H1 (cell line): ENCODE data around the gene CDH10. TPM values are rescaled to one million over a fixed set of nuclear protein-coding genes. Genes with fewer than 3 reads are reported as not detected.

Source experiments
- CTCF ChIA-PET: fragments of 300-600 bp; sonication (Branson Sonifier 250); formaldehyde crosslinking; loops from one replicate; lab custom pipeline; 2021; ENCODE audit not compliant: partially characterized antibody; lab: Charles Lee
- POLR2A ChIA-PET: fragments of 300-600 bp; sonication (Branson Sonifier 250); formaldehyde crosslinking; loops from one replicate; lab custom pipeline; 2021; ENCODE audit warnings: inconsistent platforms; ENCODE audit not compliant: partially characterized antibody; lab: Charles Lee
- DNase-seq, 2 experiments: peaks; one replicate each; pipeline versions ENCODE4 v3.0.0 to v3.0.0-alpha.2; 2010 to 2022; ENCODE audit warnings: low spot score in 2 of 2, low read depth in 1 of 2, mixed read lengths in 1 of 2
- FAIRE-seq: peaks from 2 replicates; lab custom pipeline; 2011; peaks lifted over from hg19 to GRCh38; lab: Jason Lieb, UNC
- H2AFZ ChIP-seq: 2 replicates; pipeline ENCODE4 v1.8.1; 2012; ENCODE audit warnings: low read length, inconsistent platforms
- H2AK5ac ChIP-seq: 2 replicates; pipeline ENCODE4 v1.6.1; 2013; ENCODE audit warnings: low read depth, low read length
- H2BK120ac ChIP-seq: replicated peaks from 2 replicates; pipeline ENCODE3; 2013; ENCODE audit warnings: low read depth, low read length, inconsistent platforms
- H2BK12ac ChIP-seq: 2 replicates; pipeline ENCODE4 v1.6.1; 2013; ENCODE audit warnings: low read depth, low read length
- H2BK15ac ChIP-seq: 2 replicates; pipeline ENCODE4 v1.6.1; 2013; ENCODE audit warnings: low read length
- H2BK20ac ChIP-seq: 2 replicates; pipeline ENCODE4 v1.6.1; 2013; ENCODE audit warnings: low read length
- H2BK5ac ChIP-seq: 2 replicates; pipeline ENCODE4 v1.6.1; 2013; ENCODE audit warnings: low read depth, low read length
- H3K14ac ChIP-seq: 2 replicates; pipeline ENCODE4 v1.6.1; 2013; ENCODE audit warnings: inconsistent platforms; ENCODE audit not compliant: insufficient read length
- H3K18ac ChIP-seq: 2 replicates; pipeline ENCODE4 v1.6.1; 2013; ENCODE audit warnings: low read length; ENCODE audit errors: extremely low read depth
- H3K23ac ChIP-seq: 2 replicates; pipeline ENCODE4 v1.6.1; 2013; ENCODE audit warnings: inconsistent platforms; ENCODE audit not compliant: insufficient read length
- H3K23me2 ChIP-seq: 2 replicates; pipeline ENCODE4 v1.6.1; 2013; ENCODE audit warnings: low read depth, low read length
- H3K27ac ChIP-seq: 2 replicates; pipeline ENCODE4 v1.6.1; 2011; ENCODE audit warnings: low read depth, low read length, inconsistent platforms
- H3K27me3 ChIP-seq, 4 experiments: replicated peaks in 1 of 4; 1 replicate in 1 of 4; 2 replicates in 3 of 4; pipeline versions ENCODE4 v1.6.1 to v1.8.1; 2011 to 2013; ENCODE audit warnings: low read length in 3 of 4, mild to moderate bottlenecking in 3 of 4, inconsistent platforms in 2 of 4, mixed read lengths in 2 of 4, moderate library complexity in 1 of 4; ENCODE audit not compliant: control insufficient read depth in 3 of 4, insufficient read depth in 3 of 4; ENCODE audit errors: extremely low read depth in 1 of 4
- H3K36me3 ChIP-seq, 4 experiments: 2 replicates each; pipeline versions ENCODE4 v1.6.1 to v1.8.1; 2011 to 2013; ENCODE audit warnings: mild to moderate bottlenecking in 4 of 4, low read length in 3 of 4, moderate library complexity in 2 of 4, control low read depth in 1 of 4, inconsistent platforms in 1 of 4; ENCODE audit not compliant: insufficient read depth in 4 of 4, control insufficient read depth in 2 of 4
- H3K4ac ChIP-seq: replicated peaks from 2 replicates; pipeline ENCODE3; 2013; ENCODE audit warnings: low read length, low read depth, mixed read lengths, inconsistent platforms; ENCODE audit not compliant: insufficient read length
- H3K4me1 ChIP-seq, 4 experiments: replicated peaks in 1 of 4; 1 replicate in 1 of 4; 2 replicates in 3 of 4; pipeline versions ENCODE4 v1.6.1 to v1.8.1; 2011 to 2013; ENCODE audit warnings: low read length in 3 of 4, inconsistent platforms in 2 of 4, mixed read lengths in 1 of 4; ENCODE audit not compliant: insufficient read depth in 4 of 4, control insufficient read depth in 3 of 4
- H3K4me2 ChIP-seq, 2 experiments: 2 replicates each; pipeline versions ENCODE4 v1.6.1 to v1.8.1; 2011 to 2013; ENCODE audit warnings: low read depth in 2 of 2, low read length in 2 of 2, control low read depth in 1 of 2, inconsistent platforms in 1 of 2, mild to moderate bottlenecking in 1 of 2; ENCODE audit not compliant: insufficient read depth in 1 of 2
- H3K4me3 ChIP-seq, 4 experiments: fragments of 200-600, 300-600 bp in 1 of 4; sonication (generic), shearing (Covaris generic), sonication (Bioruptor Twin) in 1 of 4; 2 replicates each; pipeline versions ENCODE4 v1.5.1 to v1.8.1; 2011 to 2016; ENCODE audit warnings: low read length in 4 of 4, low read depth in 3 of 4, control low read depth in 2 of 4, inconsistent platforms in 2 of 4, mild to moderate bottlenecking in 2 of 4, mixed read lengths in 1 of 4, moderate library complexity in 1 of 4; ENCODE audit not compliant: insufficient read depth in 2 of 4; ENCODE audit errors: extremely low read depth in 1 of 4
- H3K56ac ChIP-seq: replicated peaks from 2 replicates; pipeline ENCODE3; 2013; ENCODE audit warnings: low read depth, mild to moderate bottlenecking, mixed read lengths, low read length, inconsistent platforms; ENCODE audit not compliant: insufficient read length
- H3K79me1 ChIP-seq: 2 replicates; pipeline ENCODE4 v1.6.1; 2013; ENCODE audit warnings: low read depth, low read length, control low read depth
- H3K79me2 ChIP-seq, 2 experiments: 2 replicates each; pipeline versions ENCODE4 v1.6.1 to v1.8.1; 2012 to 2013; ENCODE audit warnings: low read length in 2 of 2, mild to moderate bottlenecking in 2 of 2, inconsistent platforms in 1 of 2; ENCODE audit not compliant: insufficient read depth in 2 of 2, control insufficient read depth in 1 of 2
- H3K9ac ChIP-seq, 4 experiments: replicated peaks in 1 of 4; 1 replicate in 1 of 4; 2 replicates in 3 of 4; pipeline versions ENCODE4 v1.6.1 to v1.8.1; 2011 to 2013; ENCODE audit warnings: low read depth in 3 of 4, low read length in 3 of 4, control low read depth in 2 of 4, mild to moderate bottlenecking in 2 of 4, moderate library complexity in 2 of 4, inconsistent platforms in 1 of 4; ENCODE audit errors: extremely low read depth in 1 of 4
- H3K9me3 ChIP-seq, 2 experiments: 2 replicates each; pipeline versions ENCODE4 v1.6.1 to v1.8.1; 2012 to 2013; ENCODE audit warnings: mild to moderate bottlenecking in 2 of 2, moderate library complexity in 2 of 2, control low read depth in 1 of 2, inconsistent platforms in 1 of 2, low read depth in 1 of 2, low read length in 1 of 2, mixed read lengths in 1 of 2; ENCODE audit not compliant: insufficient read depth in 2 of 2
- H4K20me1 ChIP-seq, 2 experiments: replicated peaks in 1 of 2; 2 replicates each; pipeline versions ENCODE3 to v1.8.1; 2011 to 2013; ENCODE audit warnings: inconsistent platforms in 2 of 2, low read length in 2 of 2, mild to moderate bottlenecking in 1 of 2; ENCODE audit not compliant: insufficient read depth in 2 of 2, control insufficient read depth in 1 of 2
- H4K5ac ChIP-seq: 2 replicates; pipeline ENCODE4 v1.6.1; 2013; ENCODE audit warnings: low read length, low read depth, mixed read lengths, inconsistent platforms; ENCODE audit not compliant: insufficient read length
- H4K8ac ChIP-seq: 2 replicates; pipeline ENCODE4 v1.8.0; 2013; ENCODE audit warnings: mild to moderate bottlenecking, moderate library complexity, low read length, inconsistent platforms; ENCODE audit not compliant: insufficient read depth; ENCODE audit errors: extremely low read depth
- H4K91ac ChIP-seq: replicated peaks from 2 replicates; pipeline ENCODE3; 2013; ENCODE audit warnings: low read length, mixed read lengths, inconsistent platforms; ENCODE audit not compliant: insufficient read length
- ATF3 ChIP-seq: IDR thresholded peaks from 2 replicates; pipeline ENCODE4 v1.6.1; 2011; ENCODE audit warnings: low read depth, mild to moderate bottlenecking, low read length; ENCODE audit not compliant: insufficient read depth
- CEBPB ChIP-seq: IDR thresholded peaks from 2 replicates; pipeline ENCODE4 v1.6.1; 2012; ENCODE audit warnings: low read depth, low read length
- CHD2 ChIP-seq: IDR thresholded peaks from 2 replicates; pipeline ENCODE4 v1.6.1; 2012; ENCODE audit warnings: low read length, improper control_type of control experiment
- JUND ChIP-seq: IDR thresholded peaks from 2 replicates; pipeline ENCODE4 v1.6.1; 2011; ENCODE audit warnings: mild to moderate bottlenecking, improper control_type of control experiment, low read length
- KDM1A ChIP-seq: fragments of 200-600, 300-600 bp; sonication (generic); IDR thresholded peaks from 2 replicates; pipeline ENCODE4 v1.7.1; 2016; ENCODE audit warnings: mild to moderate bottlenecking, low read length, borderline replicate concordance
- PHF8 ChIP-seq: fragments of 200-600 bp; sonication (generic); conservative IDR thresholded peaks from 2 replicates; pipeline ENCODE4 v1.7.1; 2012; ENCODE audit warnings: low read depth, mild to moderate bottlenecking, inconsistent platforms, low read length, moderate library complexity
- RAD21 ChIP-seq, 2 experiments: IDR thresholded peaks in 1 of 2; conservative IDR thresholded peaks in 1 of 2; 2 replicates each; pipeline ENCODE4 v1.6.1; 2011; ENCODE audit warnings: low read depth in 2 of 2, low read length in 2 of 2, improper control_type of control experiment in 1 of 2, inconsistent platforms in 1 of 2, mild to moderate bottlenecking in 1 of 2, moderate library complexity in 1 of 2
- RBBP5 ChIP-seq: IDR thresholded peaks from 2 replicates; pipeline ENCODE4 v1.7.1; 2012; ENCODE audit warnings: low read depth, mild to moderate bottlenecking, inconsistent platforms, low read length, moderate library complexity, borderline replicate concordance
- SAP30 ChIP-seq: fragments of 300-600 bp; sonication (generic); IDR thresholded peaks from 2 replicates; pipeline ENCODE4 v1.7.1; 2012; ENCODE audit warnings: low read length, moderate library complexity, mild to moderate bottlenecking, inconsistent platforms; ENCODE audit not compliant: insufficient read depth, insufficient replicate concordance
- SIN3A ChIP-seq, 2 experiments: IDR thresholded peaks in 1 of 2; conservative IDR thresholded peaks in 1 of 2; 2 replicates each; pipeline ENCODE4 v1.6.1; 2011 to 2012; ENCODE audit warnings: low read length in 2 of 2, improper control_type of control experiment in 1 of 2, low read depth in 1 of 2, mild to moderate bottlenecking in 1 of 2
- SRF ChIP-seq: IDR thresholded peaks from 2 replicates; pipeline ENCODE4 v1.6.1; 2011; ENCODE audit warnings: mild to moderate bottlenecking, low read depth, low read length, moderate library complexity
- TAF7 ChIP-seq: optimal IDR thresholded peaks from 2 replicates; pipeline ENCODE3; 2011; ENCODE audit warnings: low read depth, mild to moderate bottlenecking, inconsistent platforms, low read length, moderate library complexity, borderline replicate concordance
- polyA plus RNA-seq, 7 experiments: library from polyadenylated mRNA; depleted of rRNA in 3 of 7; stranded (reverse) in 5 of 7; unstranded in 2 of 7; fragments of >200 nt in 5 of 7; fragments of 200-250 nt in 2 of 7; gene quantifications; 1 replicate in 5 of 7; 2 replicates in 1 of 7; 4 replicates in 1 of 7; pipeline versions ENCODE4 v1.2.1 to v1.2.3, GENCODE V29; 2011 to 2013; ENCODE audit warnings: missing spikeins in 2 of 7, mixed read lengths in 2 of 7
- total RNA-seq: library from RNA; stranded (reverse); fragmentation: NEBNext Ultra II Directional; extraction: Animal tissue kit (Norgen Biotek cat#: 25700); gene quantifications from 2 replicates; pipeline ENCODE4 v1.2.1, GENCODE V29; 2021

CDH10 gene
- total and polyA plus RNA-seq, 2 of the 8 experiments (the other 6 are each of a cell fraction or from before 2014, with no cell fraction given) = 0.11 TPM; not detected in 1

- Histone ChIP-seq H3K23ac (no peak overlapping the region), H2BK20ac (no peak overlapping the region), H2BK5ac (no peak overlapping the region), H3K4ac (no peak overlapping the region), H3K79me2 (no peaks in the 10 kb centered on the region), H3K4me2 (no peak overlapping the region), H4K5ac (no peak overlapping the region), H3K56ac (no peak overlapping the region), H4K8ac (no peak overlapping the region), H2BK12ac (no peak overlapping the region), H3K4me3 (no peak overlapping the region), H2BK120ac (no peak overlapping the region), H3K18ac (no peak overlapping the region), H3K14ac (no peak overlapping the region), H3K79me1 (no peaks in the 10 kb centered on the region), H2BK15ac (no peak overlapping the region), H3K9me3 (peaks cover 0 to 5% of the 10 kb centered on the region in 2 experiments; a peak in 1 of 4 replicates), H4K91ac (no peak overlapping the region), H4K20me1 (no peaks in the 10 kb centered on the region), H3K36me3 (no peaks in the 10 kb centered on the region), H3K27ac (no peak overlapping the region), H3K23me2 (no peaks in the 10 kb centered on the region), H3K27me3 (peaks cover 0 to 1% (median 0%) of the 10 kb centered on the region in 4 experiments; a peak in 1 of 7 replicates), H2AFZ (no peak overlapping the region), H2AK5ac (no peak overlapping the region), H3K9ac (no peak overlapping the region), H3K4me1 (peaks cover 0 to 3% (median 0%) of the 10 kb centered on the region in 4 experiments; a peak in 2 of 7 replicates)
- no peak for FAIRE-seq
- TF ChIP-seq RBBP5 = no peak
- TF ChIP-seq KDM1A = no peak
- TF ChIP-seq RAD21 (IDR thresholded peaks at IDR 0.05 in 1 of 2, conservative IDR thresholded peaks at IDR 0.05 in 1 of 2; ENCODE audit: low read depth in 2 of 2, low read length in 2 of 2) = no peak
- no peak for TF ChIP-seq ATF3
- no peak for TF ChIP-seq CEBPB
- no peak for TF ChIP-seq PHF8
- TF ChIP-seq CHD2 = no peak
- TF ChIP-seq SAP30 = no peak
- TF ChIP-seq JUND = no peak
- no peak for TF ChIP-seq SRF
- TF ChIP-seq TAF7 = no peak
- TF ChIP-seq SIN3A (conservative IDR thresholded peaks at IDR 0.05 in 1 of 2, IDR thresholded peaks at IDR 0.05 in 1 of 2; ENCODE audit: low read depth in 1 of 2, low read length in 2 of 2) = no peak
- DNase-seq = no peak
- CTCF ChIA-PET = no interaction called here
- POLR2A ChIA-PET = no interaction called here
Observed at GRCh38 chr5:24480952-24481351, 163.8 kb downstream of the CDH10 start.
